IPS-11a (cell line): Measurements from ENCODE around the gene ALK.

Source experiments
- H3K4me3 ChIP-seq: one replicate; pipeline ENCODE4 v1.5.1; 2013; ENCODE audit warnings: low read depth, low read length, control low read depth

The ALK gene

GRCh38 chr2:29910465-29910864, 10.9 kb downstream of the ALK start:
- no peak overlapping the region for H3K4me3 ChIP-seq

- H3K4me3 ChIP-seq: no peak overlapping the region
Observed at GRCh38 chr2:29902356-29902755, 19.0 kb downstream of the ALK start.

GRCh38 chr2:29900971-29901633, 20.3 kb downstream of the ALK start:
- no peak overlapping the region for H3K4me3 ChIP-seq

- no peak overlapping the region for H3K4me3 ChIP-seq
Observed at GRCh38 chr2:29898999-29899398, 22.4 kb downstream of the ALK start.

- no peak overlapping the region for H3K4me3 ChIP-seq
Observed at GRCh38 chr2:29894822-29895614, 26.4 kb downstream of the ALK start.

GRCh38 chr2:29892585-29893259, 28.7 kb downstream of the ALK start:
- H3K4me3 ChIP-seq: no peak overlapping the region

GRCh38 chr2:29881089-29881730, 40.2 kb downstream of the ALK start:
- H3K4me3 ChIP-seq: no peak overlapping the region

GRCh38 chr2:29880084-29880483, 41.3 kb downstream of the ALK start:
- no peak overlapping the region for H3K4me3 ChIP-seq

GRCh38 chr2:29879456-29879855, 41.9 kb downstream of the ALK start:
- no peak overlapping the region for H3K4me3 ChIP-seq

- H3K4me3 ChIP-seq: no peak overlapping the region
Observed at GRCh38 chr2:29878898-29879297, 42.5 kb downstream of the ALK start.

- H3K4me3 ChIP-seq: no peak overlapping the region
Observed at GRCh38 chr2:29876374-29876773, 45.0 kb downstream of the ALK start.

- no peak overlapping the region for H3K4me3 ChIP-seq
Observed at GRCh38 chr2:29874745-29875144, 46.6 kb downstream of the ALK start.

- H3K4me3 ChIP-seq: no peak overlapping the region
Observed at GRCh38 chr2:29872870-29873269, 48.5 kb downstream of the ALK start.

- H3K4me3 ChIP-seq: no peak overlapping the region
Observed at GRCh38 chr2:29871541-29871940, 49.8 kb downstream of the ALK start.

GRCh38 chr2:29865512-29865911, 55.9 kb downstream of the ALK start:
- H3K4me3 ChIP-seq: no peak overlapping the region

- H3K4me3 ChIP-seq: no peak overlapping the region
Observed at GRCh38 chr2:29864988-29865387, 56.4 kb downstream of the ALK start.

- H3K4me3 ChIP-seq: no peak overlapping the region
Observed at GRCh38 chr2:29855924-29856639, 65.3 kb downstream of the ALK start.

- no peak overlapping the region for H3K4me3 ChIP-seq
Observed at GRCh38 chr2:29850794-29851193, 70.6 kb downstream of the ALK start.

GRCh38 chr2:29848566-29849310, 72.6 kb downstream of the ALK start:
- no peak overlapping the region for H3K4me3 ChIP-seq

- H3K4me3 ChIP-seq: no peak overlapping the region
Observed at GRCh38 chr2:29847886-29848285, 73.5 kb downstream of the ALK start.
